Activated CD4-positive, alpha-beta T cell treated with anti-CD3 and anti-CD28 coated beads, Interleukin-2, amount 50 U/mL, for 48 hours (primary cell): ENCODE data around the gene CREB3L1.
"Not testable (repeated sequence)": the region's sequence is repeated elsewhere in the genome, so short reads cannot be mapped to it uniquely, and the experiment has no call there.

ENCODE experiments used
- DNase-seq, 2 experiments: peaks; one replicate each; pipeline ENCODE4 v3.0.0-alpha.2; 2020

CREB3L1 gene

GRCh38 chr11:46248289-46249102 is 29.0 kb upstream of the CREB3L1 start:
- no peak for DNase-seq

DNA sequence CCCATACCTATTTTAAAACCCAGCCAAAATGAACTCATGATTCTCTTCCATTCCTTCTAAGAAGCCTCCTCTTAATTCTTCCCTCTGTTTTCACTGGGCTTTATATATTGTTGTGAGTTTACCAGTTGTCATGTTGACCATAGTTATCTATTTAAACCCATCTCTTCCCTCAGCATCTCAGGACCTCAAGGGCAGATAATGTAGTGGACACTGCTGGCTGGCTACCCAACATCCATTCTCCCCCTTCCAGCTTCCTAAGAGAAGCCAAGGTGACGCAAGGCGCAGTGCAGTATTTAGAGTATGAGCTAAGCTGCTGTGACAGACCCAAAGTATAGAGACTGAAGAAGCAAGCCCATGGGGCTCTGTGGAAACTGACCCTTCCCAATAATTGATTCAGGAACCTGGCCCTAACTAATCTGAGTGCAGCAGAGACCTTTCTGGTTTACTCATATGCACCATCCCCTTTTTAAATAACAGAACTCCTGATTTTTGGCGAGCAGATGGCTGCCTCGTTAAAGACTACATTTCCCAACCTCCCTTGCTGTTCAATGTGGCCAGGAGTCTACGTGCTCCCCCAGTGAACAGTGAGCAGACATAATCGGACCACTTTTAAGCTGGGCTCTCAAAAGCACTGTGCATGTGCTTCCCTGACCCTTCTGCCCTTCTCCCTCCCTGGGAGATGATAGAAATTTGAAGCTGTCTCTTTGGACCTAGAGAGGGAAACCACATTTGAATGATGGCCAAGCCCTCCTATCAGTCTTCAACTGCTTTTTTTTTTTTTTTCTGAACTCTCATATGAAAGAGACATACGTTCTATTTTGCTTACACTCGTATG is 28.1 kb upstream of the CREB3L1 start:
- no peak for DNase-seq

DNA sequence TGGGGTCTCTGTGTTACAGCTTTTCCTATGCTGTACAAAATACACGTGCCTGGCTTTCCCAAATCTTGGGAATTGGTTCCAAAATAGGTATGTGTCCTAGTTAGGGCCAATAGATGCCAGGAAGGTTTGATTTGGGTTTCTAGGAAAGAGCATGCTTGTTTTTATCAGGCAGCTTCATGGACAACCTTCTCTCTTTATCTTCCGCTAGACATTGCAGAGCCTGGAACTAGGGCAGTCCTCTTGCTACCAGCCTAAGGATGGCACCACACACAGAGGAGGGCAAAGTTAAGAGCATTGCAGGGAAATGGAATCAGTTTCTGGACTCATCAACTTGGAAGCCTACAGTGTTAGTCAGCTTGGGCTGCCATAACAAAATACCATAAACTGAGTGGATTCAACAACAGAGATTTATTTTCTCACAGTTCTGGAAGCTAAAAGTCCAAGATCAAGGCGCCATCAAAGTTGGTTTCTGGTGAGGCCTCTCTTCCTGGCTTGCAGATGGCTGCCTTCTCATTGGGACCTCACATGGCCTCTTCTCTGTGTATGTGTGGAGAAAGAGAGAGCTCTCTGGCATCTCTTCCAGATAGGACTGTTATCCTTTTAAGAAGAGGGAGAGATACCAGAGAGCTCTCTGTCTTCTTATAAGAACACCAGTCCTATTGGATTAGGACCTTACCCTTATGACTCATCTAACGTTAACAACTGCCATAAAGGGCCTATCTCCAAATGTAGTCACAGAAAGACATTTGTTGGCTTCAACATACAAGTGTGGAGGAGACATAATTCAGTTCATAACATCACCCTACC is 27.3 kb upstream of the CREB3L1 start:
- no peak for DNase-seq

DNA sequence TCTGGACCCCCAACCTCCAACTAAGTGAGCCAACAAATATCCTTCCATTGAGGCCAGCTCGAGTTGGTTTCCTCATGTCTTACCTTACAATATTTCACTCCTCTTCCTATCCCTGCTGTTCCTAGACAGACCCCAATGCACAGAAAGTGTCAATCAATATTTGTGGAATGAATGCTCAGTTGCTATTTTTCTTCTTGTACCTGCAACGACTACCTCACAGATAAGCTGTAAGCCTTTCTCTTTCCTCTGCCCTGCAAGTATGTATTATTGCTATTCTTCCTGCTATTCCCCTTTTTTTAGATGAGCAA is 26.8 kb upstream of the CREB3L1 start:
- DNase-seq: no peak

GRCh38 chr11:46251954-46252353 is 25.5 kb upstream of the CREB3L1 start:
- DNase-seq: no peak

DNA sequence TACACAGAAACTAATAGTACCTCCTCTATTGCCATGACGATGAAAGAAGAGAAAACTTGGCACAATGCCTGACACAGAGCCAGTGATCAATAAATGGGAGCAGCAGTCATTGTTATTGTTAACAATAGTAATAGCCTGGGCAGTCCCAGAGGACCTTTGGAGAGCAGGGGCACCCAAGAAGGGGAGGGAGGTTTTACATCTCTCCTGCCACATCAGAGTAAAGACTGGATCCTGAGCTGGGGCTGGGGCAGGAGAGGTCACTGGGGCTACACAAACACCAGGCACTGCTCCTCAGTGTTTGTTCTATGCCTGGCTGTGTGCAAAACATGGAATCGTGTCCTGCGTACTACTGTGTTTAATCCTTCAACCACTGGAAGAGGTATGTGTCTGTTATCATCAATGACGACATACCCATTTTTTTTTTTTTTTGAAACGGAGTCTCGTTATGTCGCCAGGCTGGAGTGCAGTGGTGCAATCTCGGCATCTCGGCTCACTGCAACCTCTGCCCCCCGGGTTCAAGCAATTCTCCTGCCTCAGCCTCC is 25.0 kb upstream of the CREB3L1 start:
- DNase-seq: no peak

DNA sequence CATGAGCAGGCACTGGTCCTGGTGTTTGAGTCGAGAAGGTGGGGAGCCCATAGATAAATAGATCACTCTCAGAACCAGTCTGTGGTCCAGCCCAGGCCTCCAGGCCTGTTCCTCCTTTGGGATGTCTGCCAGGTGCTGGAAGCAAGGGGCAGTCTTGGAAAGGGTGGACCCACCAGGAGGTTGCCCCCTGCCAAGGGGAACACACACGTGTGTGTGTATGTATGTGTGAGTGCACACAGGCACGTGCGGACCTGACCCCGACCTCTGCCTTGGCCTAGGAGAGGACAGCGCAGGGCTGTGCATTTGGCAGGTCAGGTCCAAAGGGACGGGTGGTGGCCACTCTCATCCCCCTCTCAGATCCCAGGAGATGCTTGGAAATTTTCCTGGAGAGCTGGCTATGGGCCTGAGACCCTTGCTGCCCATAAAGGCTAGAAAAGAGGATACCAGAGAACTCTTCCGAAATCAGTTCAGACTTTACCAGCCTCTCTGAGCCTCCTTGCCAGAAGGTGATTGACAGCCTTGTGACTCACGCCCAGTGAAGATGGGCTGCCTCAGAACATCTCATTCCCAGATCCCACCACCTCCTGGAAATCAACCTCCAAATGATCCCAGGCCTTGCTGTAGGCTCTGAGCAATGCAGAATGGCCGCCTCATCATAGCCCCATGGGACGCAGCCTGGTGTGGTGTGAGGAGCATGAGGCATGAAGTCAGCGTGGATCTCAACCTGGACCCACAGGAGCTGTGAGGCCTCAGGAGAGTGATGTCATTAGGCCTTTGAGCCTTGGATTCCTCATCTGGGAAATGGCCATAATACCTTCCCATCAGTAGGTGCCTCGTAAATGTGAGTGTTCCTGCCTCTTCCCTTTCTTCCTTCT is 24.0 kb upstream of the CREB3L1 start:
- no peak for DNase-seq

DNA sequence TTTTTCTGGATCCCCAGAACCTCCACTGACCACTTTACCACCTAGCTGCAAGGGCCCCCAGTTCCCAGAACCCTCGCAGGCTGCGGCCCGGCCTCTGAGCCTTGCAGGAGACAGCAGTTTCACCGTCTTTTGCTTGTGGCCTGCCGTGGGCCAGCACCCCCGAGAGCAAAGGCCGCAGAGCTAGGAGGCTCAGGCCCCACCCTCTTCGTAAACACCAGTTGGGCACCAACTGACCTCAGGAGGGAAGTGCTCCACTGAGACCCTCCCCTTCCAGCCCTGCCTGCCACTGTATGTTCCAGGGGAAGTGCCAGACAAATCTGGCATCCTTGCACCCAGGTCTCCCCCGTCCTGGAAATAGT is 23.4 kb upstream of the CREB3L1 start:
- no peak for DNase-seq

- no peak for DNase-seq
These were observed 20.9 kb upstream of the CREB3L1 start for GRCh38 chr11:46256540-46257001.

DNA sequence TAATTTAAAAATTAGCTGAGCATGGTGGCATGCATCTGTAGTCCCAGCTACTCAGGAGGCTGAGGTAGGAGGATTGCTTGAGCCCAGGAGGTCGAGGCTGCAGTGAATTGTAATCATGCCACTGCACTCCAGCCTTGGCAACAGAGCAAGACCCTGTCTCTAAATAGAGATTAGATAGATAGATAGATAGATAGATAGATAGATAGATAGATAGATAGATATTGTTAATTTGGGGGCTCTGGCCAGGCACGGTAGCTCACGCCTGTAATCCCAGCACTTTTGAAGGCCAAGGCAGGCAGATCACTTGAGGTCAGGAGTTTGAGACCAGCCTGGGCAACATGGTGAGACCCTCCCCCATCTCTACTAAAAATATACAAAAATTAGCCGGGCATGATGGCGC is 18.1 kb upstream of the CREB3L1 start:
- DNase-seq: not testable (repeated sequence)

DNA sequence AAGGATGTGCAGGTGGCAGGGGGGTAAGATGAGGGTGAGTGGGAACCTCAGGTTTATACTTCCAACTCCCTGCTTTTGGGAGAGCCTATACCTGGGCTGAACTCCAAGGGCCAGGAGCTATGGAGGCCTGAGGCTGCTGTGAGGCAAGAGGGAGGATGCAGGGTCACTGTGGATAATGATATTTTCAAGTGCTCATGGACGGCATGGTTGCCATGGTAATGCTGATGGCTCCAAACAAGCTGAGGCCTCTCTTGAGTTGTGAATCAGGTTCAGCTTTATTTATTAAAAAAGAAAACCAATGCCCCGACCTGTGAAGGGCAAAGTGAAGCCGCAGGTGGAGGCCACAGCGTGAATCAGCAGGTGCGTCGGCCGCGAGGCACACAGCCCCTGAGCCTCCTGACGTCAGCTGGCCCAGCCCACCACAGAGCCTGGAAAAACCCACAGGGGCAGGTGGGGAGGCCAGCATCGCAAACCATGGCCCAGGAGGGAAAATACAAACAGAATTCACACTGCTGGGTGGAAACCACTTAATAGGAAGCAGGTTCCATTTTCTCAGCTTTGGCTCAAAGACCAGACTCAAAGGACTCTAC is 17.4 kb upstream of the CREB3L1 start:
- no peak for DNase-seq

GRCh38 chr11:46263120-46263519 is 14.3 kb upstream of the CREB3L1 start:
- no peak for DNase-seq

- DNase-seq: no peak
These were observed 13.4 kb upstream of the CREB3L1 start for GRCh38 chr11:46264030-46264429.

DNA sequence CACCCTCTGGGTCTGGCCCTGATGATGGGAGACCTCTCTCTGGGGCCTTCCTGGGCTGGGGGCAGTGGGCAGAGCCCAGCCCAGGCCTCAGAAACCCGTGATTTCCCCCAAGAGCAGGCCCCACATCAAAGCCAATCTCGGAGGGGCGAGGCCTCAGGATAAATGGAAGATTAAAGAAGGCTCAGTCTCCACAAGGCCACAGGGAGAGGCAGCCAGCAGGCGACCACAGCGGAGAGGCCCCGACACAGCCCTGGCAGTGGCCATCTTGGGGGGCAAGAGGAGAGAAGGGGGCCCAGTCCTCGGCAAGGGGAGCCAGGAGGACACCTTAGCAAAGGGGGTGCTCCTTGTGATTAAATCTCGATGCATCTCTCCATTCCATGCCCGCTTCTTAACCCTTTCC is 12.5 kb upstream of the CREB3L1 start:
- DNase-seq: no peak

DNA sequence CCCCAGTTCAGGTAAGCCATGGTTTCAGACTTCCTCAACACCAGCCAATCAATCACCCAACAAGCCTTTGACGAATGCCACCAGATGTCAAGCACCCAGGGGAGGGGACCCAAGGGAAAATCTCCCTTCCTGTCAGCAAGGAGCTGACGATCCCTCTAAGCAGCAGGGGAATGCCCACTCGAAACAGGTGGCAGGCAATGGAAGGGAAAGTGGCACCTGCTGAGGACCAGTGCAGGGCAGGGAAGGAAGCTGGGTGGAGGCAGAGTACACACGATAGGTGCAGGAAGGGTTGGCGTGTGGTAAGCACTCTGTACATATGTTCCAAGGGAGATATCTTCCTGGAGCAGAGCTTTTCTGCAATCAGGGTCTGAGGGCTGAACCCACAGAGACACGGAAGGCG is 11.7 kb upstream of the CREB3L1 start:
- no peak for DNase-seq

DNA sequence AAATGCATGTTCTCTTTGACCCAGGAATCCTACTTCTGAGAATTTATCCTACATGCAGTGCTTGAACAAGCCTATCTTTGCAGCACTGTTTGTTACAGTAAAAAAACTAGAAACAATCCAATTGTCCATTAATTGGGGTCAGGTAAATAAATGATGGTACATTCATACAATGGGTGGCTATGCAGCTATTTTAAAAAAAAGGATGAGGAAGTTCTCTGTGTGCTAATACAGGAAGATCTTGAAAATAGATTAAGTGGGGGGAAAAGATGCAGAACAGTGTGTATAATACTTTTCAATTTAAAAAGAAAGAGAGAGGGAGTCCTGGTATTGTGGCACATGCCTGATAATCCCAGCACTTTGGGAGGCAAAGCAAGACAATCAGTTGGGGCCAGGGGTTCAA is 9.5 kb upstream of the CREB3L1 start:
- DNase-seq: no peak

- no peak for DNase-seq
These were observed 6.8 kb upstream of the CREB3L1 start for GRCh38 chr11:46270684-46271083.

- DNase-seq: no peak
These were observed 6.1 kb upstream of the CREB3L1 start for GRCh38 chr11:46271407-46271806.

- no peak for DNase-seq
These were observed 5.3 kb upstream of the CREB3L1 start for GRCh38 chr11:46271875-46272815.

DNA sequence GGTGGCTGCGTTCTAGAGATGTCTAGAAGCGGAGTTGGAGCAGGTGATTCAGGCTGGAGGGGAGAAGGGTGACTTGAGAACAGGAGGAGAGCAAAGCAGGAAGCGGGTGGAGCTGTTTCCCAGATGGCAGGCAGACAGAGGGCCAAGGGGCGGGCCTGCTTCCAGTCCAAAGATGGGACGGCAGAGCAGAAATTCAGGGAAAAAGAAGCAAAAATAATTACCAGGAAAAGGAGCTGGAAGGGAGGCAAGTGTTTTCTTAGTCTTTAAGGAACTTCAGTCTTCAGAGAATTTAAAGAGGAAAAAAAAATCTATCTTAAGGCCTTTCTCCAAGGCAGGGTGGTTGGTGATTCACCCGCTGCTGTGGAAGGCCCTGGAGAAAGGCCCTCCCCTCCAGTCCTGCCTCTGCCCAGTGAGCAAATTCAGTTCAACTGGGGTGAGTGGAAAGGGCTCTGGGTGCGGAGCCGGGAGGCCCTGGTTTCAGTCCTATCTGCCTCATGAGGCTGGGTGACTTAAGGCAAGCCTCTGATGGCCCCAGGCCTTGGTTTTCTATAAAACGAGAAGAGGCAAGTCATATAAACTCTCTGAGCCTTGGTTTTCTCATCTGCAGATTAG is 4.5 kb upstream of the CREB3L1 start:
- DNase-seq: no peak
